Tibial artery (tissue), 4 donors: ENCODE measurements around the gene SHF.

Experiments used
- DNase-seq, 2 donors: peaks; one replicate each; pipeline ENCODE4 v3.0.0-alpha.2; 2019
- H3K27ac ChIP-seq, 2 donors: fragments of 200-600 bp; sonication (generic) in 1 of 2; 1 replicate in 1 of 2; 2 replicates in 1 of 2; pipeline ENCODE4 v1.5.1; 2018 to 2019; ENCODE audit warnings: mild to moderate bottlenecking in 1 of 2
- H3K27me3 ChIP-seq, 2 donors: fragments of 200-600 bp; sonication (generic) in 1 of 2; one replicate each; pipeline versions ENCODE4 v1.5.1 to v1.6.0; 2016 to 2019
- H3K36me3 ChIP-seq, 3 donors: fragments of 200-600 bp; sonication (generic) in 2 of 3; one replicate each; pipeline ENCODE4 v1.5.1; 2016 to 2019; ENCODE audit warnings: mild to moderate bottlenecking in 2 of 3
- H3K4me1 ChIP-seq, 4 donors: fragments of 200-600 bp; sonication (generic) in 2 of 4; 1 replicate in 3 of 4; 2 replicates in 1 of 4; pipeline ENCODE4 v1.5.1; 2016 to 2019
- H3K4me3 ChIP-seq, 2 donors: fragments of 200-600 bp; sonication (generic) in 1 of 2; 1 replicate in 1 of 2; 2 replicates in 1 of 2; pipeline ENCODE4 v1.5.1; 2018 to 2019; ENCODE audit warnings: mild to moderate bottlenecking in 2 of 2
- H3K9me3 ChIP-seq, 3 donors: fragments of 200-600 bp; sonication (generic) in 1 of 3; one replicate each; pipeline ENCODE4 v1.5.1; 2016 to 2019
- CTCF ChIP-seq, 2 experiments: fragments of 200-600 bp in 1 of 2; fragments of 450-650 bp in 1 of 2; IDR thresholded peaks; one replicate each; pipeline ENCODE4 v1.5.1; 2017 to 2019; ENCODE audit warnings: antibody characterized with exemption in 2 of 2, mild to moderate bottlenecking in 1 of 2, moderate library complexity in 1 of 2
- intact Hi-C: fragments of 100-400 bp; cut with DNase I; formaldehyde crosslinking; loops from one replicate; pipeline ENCODE4 v1.15.0; 2023; ENCODE audit warnings: low total_unique reads

Gene SHF

DNA sequence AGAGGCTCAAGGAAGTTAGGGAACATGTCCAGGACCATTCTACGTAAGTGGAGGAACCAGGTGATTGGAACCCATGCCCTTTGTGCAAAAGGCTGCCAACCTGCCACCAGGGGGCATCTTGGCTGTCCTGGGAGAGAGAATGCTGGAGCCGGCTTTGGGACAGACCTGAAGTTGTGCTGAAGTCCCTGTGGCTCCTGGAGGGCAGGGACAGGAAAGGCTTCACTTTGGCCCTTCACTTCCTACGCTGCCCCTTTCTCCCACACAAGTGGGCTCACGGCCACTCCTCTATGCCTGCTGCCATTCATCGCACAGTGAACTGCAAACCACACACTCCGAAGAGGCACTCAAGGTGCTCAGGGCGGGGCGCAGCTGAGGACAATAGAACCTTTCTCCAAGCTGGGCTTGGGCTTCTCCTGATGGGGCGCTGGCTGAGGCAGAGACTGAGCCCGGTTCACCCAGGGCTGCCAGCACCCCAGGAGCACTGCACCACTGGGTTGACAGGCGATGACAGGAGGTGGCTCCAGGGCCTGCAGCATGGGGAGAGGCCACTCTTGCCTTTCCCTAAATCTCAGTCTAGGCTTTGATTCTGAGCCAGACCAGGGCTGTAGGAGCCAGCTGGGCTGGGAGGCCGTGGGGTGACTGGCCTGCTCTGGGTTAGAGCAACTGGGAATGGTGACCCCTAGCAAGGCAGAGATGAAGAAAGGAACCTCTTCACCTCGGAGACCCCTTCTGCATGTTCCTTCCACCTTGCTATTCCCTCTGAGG lies 8.4 kb downstream of the SHF start:
- Histone ChIP-seq H3K27me3 (no peaks in the 10 kb centered on the region), H3K9me3 (no peaks in the 10 kb centered on the region), H3K4me3 (no peak overlapping the region), H3K36me3 (peaks cover 0 to 17% (median 13%) of the 10 kb centered on the region in 3 donors), H3K4me1 (no peaks in the 10 kb centered on the region), H3K27ac (no peak overlapping the region)
- TF ChIP-seq CTCF (IDR thresholded peaks at IDR 0.05): peak; percentile 33 to 34
- no peak for DNase-seq
- intact Hi-C loops: no loop called here

- H3K9me3 ChIP-seq: no peaks in the 10 kb centered on the region
- intact Hi-C loops: no loop called here
- no peak for TF ChIP-seq CTCF (IDR thresholded peaks at IDR 0.05)
- H3K27ac ChIP-seq: no peak overlapping the region
- H3K36me3 ChIP-seq: peaks cover 0 to 25% (median 19%) of the 10 kb centered on the region in 3 donors
- DNase-seq: no peak
- no peak overlapping the region for H3K4me3 ChIP-seq
- no peaks in the 10 kb centered on the region for H3K4me1 ChIP-seq
- no peaks in the 10 kb centered on the region for H3K27me3 ChIP-seq
Measured at GRCh38 chr15:45177285-45177684, 10.5 kb downstream of the SHF start.

- peaks cover 0 to 30% (median 19%) of the 10 kb centered on the region in 3 donors for H3K36me3 ChIP-seq
- no peaks in the 10 kb centered on the region for H3K4me1 ChIP-seq
- no peak overlapping the region for H3K27ac ChIP-seq
- no peak overlapping the region for H3K4me3 ChIP-seq
- H3K9me3 ChIP-seq: no peaks in the 10 kb centered on the region
- TF ChIP-seq CTCF (IDR thresholded peaks at IDR 0.05): no peak
- intact Hi-C loops: no loop called here
- no peaks in the 10 kb centered on the region for H3K27me3 ChIP-seq
- DNase-seq: no peak
Measured at GRCh38 chr15:45174577-45174976, 13.2 kb downstream of the SHF start.

GRCh38 chr15:45174069-45174468 lies 13.7 kb downstream of the SHF start:
- no peaks in the 10 kb centered on the region for H3K4me1 ChIP-seq
- no peak overlapping the region for H3K27ac ChIP-seq
- H3K27me3 ChIP-seq: no peaks in the 10 kb centered on the region
- no peak overlapping the region for H3K4me3 ChIP-seq
- no peak for DNase-seq
- H3K36me3 ChIP-seq: peaks cover 0 to 30% (median 19%) of the 10 kb centered on the region in 3 donors
- no peaks in the 10 kb centered on the region for H3K9me3 ChIP-seq
- intact Hi-C loops: no loop called here
- TF ChIP-seq CTCF (IDR thresholded peaks at IDR 0.05): no peak

DNA sequence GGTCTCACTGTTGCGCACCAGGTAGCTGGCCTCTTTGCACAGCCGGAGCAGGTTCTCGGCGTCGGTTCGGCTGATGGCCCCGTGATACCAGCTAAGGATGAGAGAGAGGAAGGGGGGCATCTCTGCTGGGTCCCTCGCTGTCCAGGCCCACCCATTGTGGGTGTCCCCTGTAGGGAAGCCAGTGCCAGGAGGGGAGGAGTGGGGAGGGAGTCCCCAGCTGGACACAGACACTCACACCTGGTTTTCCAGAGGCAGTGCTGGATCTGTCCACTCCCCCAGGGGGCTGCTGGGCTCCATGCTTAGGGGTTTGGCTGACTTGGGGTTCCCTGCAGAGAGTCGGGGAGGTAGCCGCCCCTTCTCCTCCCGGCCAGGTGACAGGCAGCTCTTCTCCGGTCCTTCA lies 15.9 kb downstream of the SHF start:
- H3K4me1 ChIP-seq: peaks cover 0 to 6% (median 0%) of the 10 kb centered on the region in 4 donors
- H3K4me3 ChIP-seq: no peak overlapping the region
- H3K36me3 ChIP-seq: peaks cover 0 to 25% (median 15%) of the 10 kb centered on the region in 3 donors
- no peak for TF ChIP-seq CTCF (IDR thresholded peaks at IDR 0.05)
- no peak for DNase-seq
- H3K9me3 ChIP-seq: no peaks in the 10 kb centered on the region
- intact Hi-C loops: no loop called here
- no peaks in the 10 kb centered on the region for H3K27me3 ChIP-seq
- H3K27ac ChIP-seq: no peak overlapping the region
